Body of pancreas (tissue), 4 donors: Measurements from ENCODE around the gene DYNLT2.

Experiments used
- CTCF ChIP-seq, 7 experiments: fragments of 450-650 bp in 4 of 7; fragments of 200-600 bp in 3 of 7; sonication (generic) in 3 of 7; IDR thresholded peaks; one replicate each; pipeline ENCODE4 v1.5.1; 2016 to 2019; ENCODE audit warnings: antibody characterized with exemption in 7 of 7
- POLR2A ChIP-seq, 3 donors: fragments of 450-650 bp; IDR thresholded peaks; one replicate each; pipeline ENCODE4 v1.6.1; 2016; ENCODE audit warnings: antibody characterized with exemption in 3 of 3, mild to moderate bottlenecking in 2 of 3

- TF ChIP-seq CTCF (IDR thresholded peaks at IDR 0.05) (no peak), POLR2A (IDR thresholded peaks at IDR 0.05) (no peak)
Observed at GRCh38 chr6:169800116-169800667, 48.8 kb upstream of the DYNLT2 start.
